K562 (cell line): ENCODE data around the gene ARPC4.

ENCODE experiments used
- C11orf30 ChIP-seq: fragments of 450-650 bp; IDR thresholded peaks from 2 replicates; pipeline ENCODE4 v1.6.1; 2016; ENCODE audit warnings: low read depth, mild to moderate bottlenecking
- SMARCA4 ChIP-seq: fragments of 450-650 bp; IDR thresholded peaks from 2 replicates; pipeline ENCODE4 v1.6.1; 2016
- ZNF830 ChIP-seq: fragments of 250-450 bp; sonication (Bioruptor Pico); IDR thresholded peaks from 2 replicates; pipeline ENCODE4 v1.5.0; 2021; ENCODE audit warnings: mild to moderate bottlenecking
- TF ChIP-seq, protein P1 (sequence below), 2 experiments: IDR thresholded peaks; 2 replicates each; pipeline ENCODE4 v1.6.1; 2012; ENCODE audit warnings: improper control_type of control experiment in 2 of 2, low read depth in 2 of 2, low read length in 2 of 2, borderline replicate concordance in 1 of 2

DNA sequence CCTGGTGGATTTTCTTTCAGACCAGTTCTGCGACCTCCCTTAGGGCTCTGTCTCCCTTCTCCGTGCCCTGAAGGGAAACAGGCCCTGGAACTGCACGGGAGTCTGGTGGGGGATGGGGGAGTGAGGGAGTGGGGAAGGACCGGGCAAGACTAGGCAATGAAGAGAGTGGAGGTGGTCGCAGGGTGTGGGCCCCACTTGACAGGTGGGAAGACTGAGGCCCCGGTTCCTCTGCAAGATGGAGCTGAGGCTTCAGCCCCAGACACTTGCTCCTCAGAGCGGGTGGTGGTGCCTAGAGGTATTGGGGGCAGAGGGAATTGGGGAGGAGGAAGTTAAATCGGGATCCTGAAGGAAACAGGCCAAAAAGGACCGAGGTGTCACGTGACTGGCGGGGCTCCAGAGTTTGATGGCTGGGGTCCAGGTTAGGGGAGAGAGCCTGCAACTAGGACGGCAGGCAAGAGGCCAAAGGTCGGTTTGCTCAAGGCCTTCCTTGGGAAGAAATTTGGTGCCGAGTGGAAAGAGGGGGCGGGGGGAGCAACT lies 22.5 kb upstream of the ARPC4 start:
- TF ChIP-seq, protein P1, sequence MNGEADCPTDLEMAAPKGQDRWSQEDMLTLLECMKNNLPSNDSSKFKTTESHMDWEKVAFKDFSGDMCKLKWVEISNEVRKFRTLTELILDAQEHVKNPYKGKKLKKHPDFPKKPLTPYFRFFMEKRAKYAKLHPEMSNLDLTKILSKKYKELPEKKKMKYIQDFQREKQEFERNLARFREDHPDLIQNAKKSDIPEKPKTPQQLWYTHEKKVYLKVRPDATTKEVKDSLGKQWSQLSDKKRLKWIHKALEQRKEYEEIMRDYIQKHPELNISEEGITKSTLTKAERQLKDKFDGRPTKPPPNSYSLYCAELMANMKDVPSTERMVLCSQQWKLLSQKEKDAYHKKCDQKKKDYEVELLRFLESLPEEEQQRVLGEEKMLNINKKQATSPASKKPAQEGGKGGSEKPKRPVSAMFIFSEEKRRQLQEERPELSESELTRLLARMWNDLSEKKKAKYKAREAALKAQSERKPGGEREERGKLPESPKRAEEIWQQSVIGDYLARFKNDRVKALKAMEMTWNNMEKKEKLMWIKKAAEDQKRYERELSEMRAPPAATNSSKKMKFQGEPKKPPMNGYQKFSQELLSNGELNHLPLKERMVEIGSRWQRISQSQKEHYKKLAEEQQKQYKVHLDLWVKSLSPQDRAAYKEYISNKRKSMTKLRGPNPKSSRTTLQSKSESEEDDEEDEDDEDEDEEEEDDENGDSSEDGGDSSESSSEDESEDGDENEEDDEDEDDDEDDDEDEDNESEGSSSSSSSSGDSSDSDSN (IDR thresholded peaks at IDR 0.05; ENCODE audit: borderline replicate concordance in 1 of 2, low read depth in 2 of 2, low read length in 2 of 2), result no peak
- TF ChIP-seq ZNF830 (CRISPR knock-in tag) (no peak), C11orf30 (no peak), SMARCA4 (no peak)
